ENCODE measurements around the gene SLC2A2.
"Not testable (repeated sequence)": the region's sequence is repeated elsewhere in the genome, so short reads cannot be mapped to it uniquely, and the experiment has no call there.

Gene SLC2A2

GRCh38 chr3:170975283-170976189 is 51.0 kb downstream of the SLC2A2 start:
- TF ChIP-seq CTCF (IDR thresholded peaks at IDR 0.05), result no peak
- Histone ChIP-seq H3K36me3 (no peaks in the 10 kb centered on the region), H3K4me1 (ENCODE audit: control insufficient read depth in 1 of 2, insufficient read depth in 1 of 2, low read depth in 1 of 2, low read length in 1 of 2) (no peaks in the 10 kb centered on the region), H3K9me3 (no peaks in the 10 kb centered on the region), H3K27me3 (no peaks in the 10 kb centered on the region), H3K27ac (no peak overlapping the region), H3K4me3 (ENCODE audit: low read depth in 1 of 2, low read length in 1 of 2) (no peak overlapping the region)

- Histone ChIP-seq H3K27ac (no peak overlapping the region), H3K4me1 (ENCODE audit: control insufficient read depth in 1 of 2, insufficient read depth in 1 of 2, low read depth in 1 of 2, low read length in 1 of 2) (no peaks in the 10 kb centered on the region), H3K27me3 (no peaks in the 10 kb centered on the region), H3K4me3 (ENCODE audit: low read depth in 1 of 2, low read length in 1 of 2) (no peak overlapping the region), H3K9me3 (no peaks in the 10 kb centered on the region), H3K36me3 (no peaks in the 10 kb centered on the region)
- no peak for TF ChIP-seq CTCF (IDR thresholded peaks at IDR 0.05)
Observed at GRCh38 chr3:170974872-170975271, 51.6 kb downstream of the SLC2A2 start.

GRCh38 chr3:170972917-170973316 is 53.6 kb downstream of the SLC2A2 start:
- H3K36me3 ChIP-seq; H3K4me1 ChIP-seq (ENCODE audit: control insufficient read depth in 1 of 2, insufficient read depth in 1 of 2, low read depth in 1 of 2, low read length in 1 of 2); H3K4me3 ChIP-seq (ENCODE audit: low read depth in 1 of 2, low read length in 1 of 2); H3K27ac ChIP-seq; H3K27me3 ChIP-seq; H3K9me3 ChIP-seq: not testable (repeated sequence)

DNA sequence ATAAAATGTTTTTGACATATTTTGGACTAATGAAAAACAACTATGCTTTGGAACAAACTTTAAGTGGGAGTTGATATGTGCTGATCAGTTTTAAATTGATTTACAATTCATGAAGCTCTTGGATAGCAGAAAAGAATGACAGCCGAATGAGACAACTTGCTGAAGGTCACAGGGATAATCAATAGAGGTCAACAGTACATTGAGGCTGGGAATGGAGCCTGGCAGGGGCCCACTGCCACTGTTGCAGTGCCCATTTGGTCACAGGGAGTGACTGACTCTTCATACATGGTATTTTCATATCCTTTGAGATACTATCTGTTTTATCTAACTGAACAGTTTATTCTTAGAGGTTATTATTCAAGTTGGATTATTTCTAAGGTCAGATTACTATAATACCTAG is 59.4 kb downstream of the SLC2A2 start:
- no peak for TF ChIP-seq CTCF (IDR thresholded peaks at IDR 0.05)
- no peak overlapping the region for H3K4me3 ChIP-seq (ENCODE audit: low read depth in 1 of 2, low read length in 1 of 2)
- H3K9me3 ChIP-seq, result no peaks in the 10 kb centered on the region
- H3K36me3 ChIP-seq, result no peaks in the 10 kb centered on the region
- H3K4me1 ChIP-seq (ENCODE audit: control insufficient read depth in 1 of 2, insufficient read depth in 1 of 2, low read depth in 1 of 2, low read length in 1 of 2), result no peaks in the 10 kb centered on the region
- no peaks in the 10 kb centered on the region for H3K27me3 ChIP-seq
- no peak overlapping the region for H3K27ac ChIP-seq

GRCh38 chr3:170966495-170966894 is 60.0 kb downstream of the SLC2A2 start:
- Histone ChIP-seq H3K9me3 (no peaks in the 10 kb centered on the region), H3K36me3 (no peaks in the 10 kb centered on the region), H3K27ac (no peak overlapping the region), H3K27me3 (no peaks in the 10 kb centered on the region), H3K4me3 (ENCODE audit: low read depth in 1 of 2, low read length in 1 of 2) (no peak overlapping the region), H3K4me1 (ENCODE audit: control insufficient read depth in 1 of 2, insufficient read depth in 1 of 2, low read depth in 1 of 2, low read length in 1 of 2) (no peaks in the 10 kb centered on the region)
- no peak for TF ChIP-seq CTCF (IDR thresholded peaks at IDR 0.05)

DNA sequence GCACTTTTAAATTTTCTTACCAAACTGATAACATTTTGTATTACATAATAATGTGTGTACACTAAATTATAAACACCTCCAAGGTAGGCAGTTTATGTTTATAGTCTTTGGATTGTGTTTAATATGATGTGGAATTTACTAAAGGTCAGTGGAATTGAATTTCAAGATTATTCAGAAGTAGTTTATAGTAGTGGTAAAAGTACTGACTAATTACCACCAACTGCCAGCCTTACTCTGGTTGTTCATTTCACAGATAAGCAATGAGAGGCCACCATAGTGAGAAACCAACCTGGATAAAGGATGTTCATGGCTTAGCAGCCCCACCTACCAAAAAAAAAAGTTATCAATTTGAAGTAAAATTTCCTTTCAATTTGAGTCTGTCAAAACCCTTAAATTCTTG is 64.1 kb downstream of the SLC2A2 start:
- Histone ChIP-seq H3K4me1 (ENCODE audit: control insufficient read depth in 1 of 2, insufficient read depth in 1 of 2, low read depth in 1 of 2, low read length in 1 of 2) (no peaks in the 10 kb centered on the region), H3K27ac (no peak overlapping the region), H3K4me3 (ENCODE audit: low read depth in 1 of 2, low read length in 1 of 2) (no peak overlapping the region), H3K36me3 (no peaks in the 10 kb centered on the region), H3K27me3 (no peaks in the 10 kb centered on the region), H3K9me3 (no peaks in the 10 kb centered on the region)
- TF ChIP-seq CTCF (IDR thresholded peaks at IDR 0.05), result no peak

Measured in neutrophil (primary cell).